HEK293T (cell line): ENCODE measurements around the gene CNPY1.
A peak's percentile ranks its signal among the peaks of the same experiment; 100 is the strongest.

Experiments
- CTCF ChIA-PET: fragments of 350-600 bp; formaldehyde crosslinking; extraction: SDS; loops from one replicate; lab custom pipeline; 2021; ENCODE audit warnings: antibody characterized with exemption, inconsistent platforms; lab: Yijun Ruan, JAX
- POLR2A ChIA-PET: fragments of 350-600 bp; formaldehyde crosslinking; extraction: SDS; loops from one replicate; lab custom pipeline; 2020; ENCODE audit warnings: antibody characterized with exemption, inconsistent platforms; lab: Yijun Ruan, JAX
- DNase-seq: peaks from one replicate; pipeline ENCODE4 v3.0.0; 2012; ENCODE audit warnings: mixed read lengths; ENCODE audit errors: extremely low spot score
- ARNT ChIP-seq: fragments of 450-650 bp; IDR thresholded peaks from 2 replicates; pipeline ENCODE4 v1.6.1; 2017; ENCODE audit warnings: mild to moderate bottlenecking
- BHLHE40 ChIP-seq: fragments of 450-650 bp; IDR thresholded peaks from 2 replicates; pipeline ENCODE4 v1.6.1; 2016; ENCODE audit warnings: mild to moderate bottlenecking, moderate library complexity, borderline replicate concordance
- CTBP1 ChIP-seq: fragments of 450-650 bp; IDR thresholded peaks from 2 replicates; pipeline ENCODE4 v1.6.1; 2016; ENCODE audit warnings: borderline replicate concordance
- ELF4 ChIP-seq: fragments of 450-650 bp; IDR thresholded peaks from 2 replicates; pipeline ENCODE4 v1.6.1; 2017; ENCODE audit warnings: antibody characterized with exemption
- FOXA1 ChIP-seq: fragments of 450-650 bp; IDR thresholded peaks from 2 replicates; pipeline ENCODE4 v1.6.1; 2016; ENCODE audit warnings: mild to moderate bottlenecking
- FOXK2 ChIP-seq: fragments of 450-650 bp; IDR thresholded peaks from 2 replicates; pipeline ENCODE4 v1.6.1; 2016; ENCODE audit warnings: mild to moderate bottlenecking
- FOXM1 ChIP-seq: fragments of 450-650 bp; IDR thresholded peaks from 2 replicates; pipeline ENCODE4 v1.6.1; 2017; ENCODE audit warnings: mild to moderate bottlenecking, borderline replicate concordance
- HDGF ChIP-seq: fragments of 450-650 bp; IDR thresholded peaks from 2 replicates; pipeline ENCODE4 v1.6.1; 2017; ENCODE audit warnings: antibody characterized with exemption, borderline replicate concordance
- L3MBTL2 ChIP-seq: fragments of 450-650 bp; conservative IDR thresholded peaks from 2 replicates; pipeline ENCODE4 v1.6.1; 2016; ENCODE audit warnings: mild to moderate bottlenecking
- LEF1 ChIP-seq: fragments of 450-650 bp; IDR thresholded peaks from 2 replicates; pipeline ENCODE4 v1.6.1; 2017; ENCODE audit warnings: mild to moderate bottlenecking, borderline replicate concordance
- NFRKB ChIP-seq: fragments of 450-650 bp; IDR thresholded peaks from 2 replicates; pipeline ENCODE4 v1.6.1; 2016; ENCODE audit warnings: mild to moderate bottlenecking, moderate library complexity
- SP1 ChIP-seq: fragments of 450-650 bp; IDR thresholded peaks from 2 replicates; pipeline ENCODE4 v1.6.1; 2017
- SUZ12 ChIP-seq: fragments of 450-650 bp; IDR thresholded peaks from 2 replicates; pipeline ENCODE4 v1.6.1; 2016; ENCODE audit warnings: mild to moderate bottlenecking
- TARDBP ChIP-seq: fragments of 450-650 bp; IDR thresholded peaks from 2 replicates; pipeline ENCODE4 v1.6.1; 2016
- ZNF384 ChIP-seq: fragments of 450-650 bp; IDR thresholded peaks from 2 replicates; pipeline ENCODE4 v1.6.1; 2016
- TF ChIP-seq, protein P1 (sequence below): fragments of 450-650 bp; IDR thresholded peaks from 2 replicates; pipeline ENCODE4 v1.6.1; 2016

The CNPY1 gene

DNA sequence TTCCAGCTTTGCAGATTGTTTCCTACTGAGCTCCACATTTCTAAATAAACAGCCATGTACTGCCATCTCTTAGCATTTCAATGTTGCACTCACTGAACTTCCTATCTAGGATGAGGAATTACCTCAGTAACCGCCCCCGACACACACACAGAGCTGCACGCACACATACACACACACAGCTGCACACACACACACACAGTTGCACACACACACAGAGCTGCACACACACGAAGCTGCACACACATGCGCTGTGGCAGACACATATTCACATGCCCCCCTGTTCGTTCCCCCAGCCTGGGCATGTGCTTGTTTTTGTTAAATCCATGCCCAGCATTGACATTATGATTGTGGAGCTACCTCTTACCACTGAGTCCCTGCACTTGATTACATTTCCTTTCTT is 39.6 kb upstream of the CNPY1 start:
- no peak for DNase-seq
- ChIA-PET CTCF (interaction anchor here (0.7 to 1.6 kb wide), 4 partner anchors 11 to 241 kb away, joined by 3 to 11 read pairs (median 7); no protein-coding TSS in a partner anchor), POLR2A (interaction anchor here (1.2 to 1.3 kb wide), 2 partner anchors 58 kb away, joined by 3 to 4 read pairs; partner anchors contain the start of gene RBM33)
- TF ChIP-seq SP1 (no peak), LEF1 (no peak), SUZ12 (no peak), HDGF (no peak), BHLHE40 (no peak), ZNF384 (no peak), FOXM1 (no peak)

DNA sequence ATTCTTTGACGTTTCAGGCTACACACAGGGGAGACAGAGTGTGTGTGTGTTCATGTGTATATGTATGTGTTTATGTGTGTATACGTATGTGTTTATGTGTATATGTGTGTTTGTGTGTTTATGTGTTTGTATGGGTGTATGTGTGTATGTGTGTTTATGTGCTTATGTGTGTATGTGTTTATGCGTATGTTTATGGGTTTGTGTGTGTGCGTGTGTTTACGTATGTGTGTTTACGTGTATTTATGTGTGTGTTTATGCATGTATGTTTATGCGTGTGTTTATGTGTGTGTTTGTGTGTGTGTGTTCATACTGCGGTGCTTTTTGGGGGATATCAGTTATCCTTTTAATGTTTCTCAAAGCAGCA is 39.2 kb upstream of the CNPY1 start:
- DNase-seq = no peak
- ChIA-PET CTCF (interaction anchor here (1.0 to 2.2 kb wide), 3 partner anchors 13 to 187 kb away, joined by 3 to 12 read pairs (median 3); no protein-coding TSS in a partner anchor), POLR2A (interaction anchor here (1.3 kb wide), 1 partner anchor 59 kb away, joined by 3 read pairs; the partner anchor contains the start of gene RBM33)
- TF ChIP-seq CTBP1 = peak; percentile 34; the same call in 1 of the 2 replicates
- TF ChIP-seq ELF4 = no peak
- TF ChIP-seq ZNF384 = peak; percentile 38; the same call in 1 of the 2 replicates
- TF ChIP-seq, protein P1, sequence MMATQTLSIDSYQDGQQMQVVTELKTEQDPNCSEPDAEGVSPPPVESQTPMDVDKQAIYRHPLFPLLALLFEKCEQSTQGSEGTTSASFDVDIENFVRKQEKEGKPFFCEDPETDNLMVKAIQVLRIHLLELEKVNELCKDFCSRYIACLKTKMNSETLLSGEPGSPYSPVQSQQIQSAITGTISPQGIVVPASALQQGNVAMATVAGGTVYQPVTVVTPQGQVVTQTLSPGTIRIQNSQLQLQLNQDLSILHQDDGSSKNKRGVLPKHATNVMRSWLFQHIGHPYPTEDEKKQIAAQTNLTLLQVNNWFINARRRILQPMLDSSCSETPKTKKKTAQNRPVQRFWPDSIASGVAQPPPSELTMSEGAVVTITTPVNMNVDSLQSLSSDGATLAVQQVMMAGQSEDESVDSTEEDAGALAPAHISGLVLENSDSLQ = no peak

DNA sequence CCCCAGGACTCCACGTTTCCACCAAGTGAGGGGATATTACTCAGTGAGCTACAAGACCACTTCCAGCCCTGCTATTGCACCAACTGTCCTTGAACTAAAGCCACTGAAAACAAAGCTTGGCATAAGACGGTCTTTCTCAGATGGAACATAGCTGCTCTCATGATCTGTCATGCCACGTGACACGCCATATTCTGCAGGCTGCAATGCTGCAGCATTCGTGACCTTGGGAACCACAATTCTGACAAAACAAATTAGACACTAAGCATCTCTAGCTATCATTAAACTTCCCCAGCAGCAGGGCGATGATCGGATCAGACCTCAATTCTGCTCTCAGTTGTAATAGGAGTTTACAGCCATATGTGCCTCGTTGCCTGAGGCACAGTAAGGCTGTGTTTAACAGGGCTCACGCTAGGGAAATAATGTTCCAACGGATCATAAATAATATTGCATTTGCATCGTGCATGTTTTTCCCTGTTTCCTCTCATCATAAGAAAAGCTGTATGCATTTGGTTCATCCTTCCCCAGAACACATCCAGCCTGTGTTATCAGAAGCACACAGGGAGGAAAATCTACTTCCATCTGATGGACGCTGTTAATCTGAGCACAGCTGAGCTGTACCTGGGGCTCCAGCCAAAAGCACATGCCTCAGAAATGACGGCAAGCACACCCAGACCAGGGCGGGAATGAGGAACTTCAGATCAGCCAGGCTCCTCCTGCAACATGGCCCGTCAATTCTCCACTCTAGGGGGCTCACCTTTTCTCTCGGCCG is 38.6 kb upstream of the CNPY1 start:
- TF ChIP-seq ZNF384 (no peak), L3MBTL2 (peak; percentile 87)
- POLR2A ChIA-PET = interaction anchor here (1.3 kb wide), 1 partner anchor 59 kb away, joined by 3 read pairs; the partner anchor contains the start of gene RBM33
- CTCF ChIA-PET = interaction anchor here (1.0 to 2.2 kb wide), 2 partner anchors 14 to 186 kb away, joined by 3 to 12 read pairs; no protein-coding TSS in a partner anchor
- no peak for DNase-seq

DNA sequence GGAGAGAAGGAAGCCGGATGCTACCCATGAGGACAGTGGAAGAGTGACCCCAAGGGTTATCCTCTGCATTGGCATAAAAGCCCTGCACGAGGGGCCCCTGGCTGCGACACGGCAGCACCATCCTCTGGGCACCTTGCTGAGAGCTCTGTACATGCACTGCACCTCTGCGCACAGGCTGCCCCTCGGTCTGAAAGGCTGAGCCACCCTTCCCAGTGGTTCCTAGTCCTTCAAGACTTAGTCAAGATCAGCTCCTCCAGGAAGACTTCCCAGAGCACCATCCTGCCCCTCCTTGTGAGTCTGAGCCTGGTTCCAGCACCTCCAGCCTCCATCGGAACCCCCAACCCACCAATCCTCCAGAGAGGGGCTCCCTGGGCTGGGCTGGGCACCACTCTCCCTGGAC is 37.9 kb upstream of the CNPY1 start:
- CTCF ChIA-PET = interaction anchor here (2.2 kb wide), 1 partner anchor 14 kb away, joined by 12 read pairs; no protein-coding TSS in a partner anchor
- no peak for TF ChIP-seq TARDBP
- TF ChIP-seq CTBP1 = no peak
- TF ChIP-seq ZNF384 = no peak
- no peak for TF ChIP-seq L3MBTL2
- no peak for TF ChIP-seq HDGF
- TF ChIP-seq ELF4 = no peak
- TF ChIP-seq SP1 = no peak
- TF ChIP-seq, protein P1 = no peak
- TF ChIP-seq FOXA1 = no peak
- TF ChIP-seq SUZ12 = no peak
- no peak for TF ChIP-seq FOXK2
- TF ChIP-seq NFRKB = no peak
- no peak for TF ChIP-seq BHLHE40
- no peak for TF ChIP-seq ARNT
- TF ChIP-seq FOXM1 = no peak
- TF ChIP-seq LEF1 = no peak
- no peak for DNase-seq
- POLR2A ChIA-PET = no interaction called here

DNA sequence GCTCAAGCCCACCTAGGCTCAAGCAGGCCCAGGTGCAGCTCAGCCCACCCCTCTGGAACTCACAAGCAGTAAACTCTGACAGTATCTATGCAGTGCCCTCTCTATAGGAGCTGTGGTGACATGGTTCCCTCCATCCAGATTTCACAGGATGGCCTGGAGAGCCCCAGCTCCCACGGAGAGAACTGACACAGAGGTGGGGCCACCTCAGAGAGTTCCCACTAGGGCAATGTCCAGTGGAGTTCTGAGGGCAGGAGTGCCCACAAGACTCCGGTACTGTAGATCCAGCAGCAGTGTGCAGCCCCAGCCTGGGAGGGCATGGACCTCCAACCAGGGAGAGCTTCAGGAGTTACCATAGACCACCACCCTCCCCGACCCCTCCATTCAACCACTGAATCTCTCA is 37.3 kb upstream of the CNPY1 start:
- POLR2A ChIA-PET = no interaction called here
- TF ChIP-seq BHLHE40 (no peak), SUZ12 (no peak), FOXM1 (no peak), FOXK2 (no peak), ZNF384 (no peak), ELF4 (no peak), FOXA1 (no peak)
- DNase-seq = no peak
- CTCF ChIA-PET = interaction anchor here (2.2 kb wide), 1 partner anchor 15 kb away, joined by 12 read pairs; no protein-coding TSS in a partner anchor

DNA sequence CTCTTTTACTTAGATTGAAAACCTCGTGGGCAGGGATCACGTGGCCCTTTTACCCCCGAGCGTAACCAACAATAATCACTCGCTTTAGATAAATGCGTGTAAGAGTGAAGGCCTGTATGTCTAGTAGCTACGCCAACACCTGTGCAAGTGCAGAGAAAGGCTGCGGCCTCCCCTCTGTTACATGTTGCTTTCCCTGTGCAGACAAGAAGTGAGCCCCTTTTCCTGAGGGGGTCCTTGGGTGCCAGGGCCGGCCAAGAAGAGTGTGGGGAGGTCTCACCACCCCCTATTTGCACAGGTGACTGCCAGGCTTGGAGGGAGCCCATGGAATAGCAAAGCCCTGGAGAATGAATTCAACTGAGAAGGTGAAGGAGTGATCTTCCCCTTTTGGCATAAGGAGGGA is 35.6 kb upstream of the CNPY1 start:
- DNase-seq = no peak
- ChIA-PET POLR2A (no interaction called here), CTCF (no interaction called here)
- no peak for TF ChIP-seq ARNT
- no peak for TF ChIP-seq HDGF
- TF ChIP-seq FOXA1 = no peak
- no peak for TF ChIP-seq FOXK2
- no peak for TF ChIP-seq NFRKB
- no peak for TF ChIP-seq ELF4
- no peak for TF ChIP-seq CTBP1
- TF ChIP-seq SUZ12 = no peak
- no peak for TF ChIP-seq LEF1
- no peak for TF ChIP-seq SP1
- TF ChIP-seq ZNF384 = no peak
- TF ChIP-seq BHLHE40 = no peak
- no peak for TF ChIP-seq L3MBTL2
- TF ChIP-seq, protein P1 = no peak
- no peak for TF ChIP-seq TARDBP
- no peak for TF ChIP-seq FOXM1
